Cardiac septum (tissue), 1 donor: ENCODE measurements around the gene GLIS1. TPM values are rescaled to one million over a fixed set of nuclear protein-coding genes. Genes with fewer than 3 reads are reported as not detected.

Experiments used
- DNase-seq: peaks from one replicate; pipeline ENCODE4 v3.0.0-alpha.2; 2020; ENCODE audit warnings: low spot score
- intact Hi-C: fragments of 100-400 bp; cut with DNase I; formaldehyde crosslinking; loops from one replicate; pipeline ENCODE4 v1.14.0; 2022
- total RNA-seq: library from RNA; stranded (reverse); fragmentation: NEBNext Ultra II Directional; extraction: Animal tissue kit (Norgen Biotek cat#: 25700); gene quantifications from one replicate; pipeline ENCODE4 v1.2.1, GENCODE V29; 2021
- donor health status: DM: no; HTN: no; CAD: no.

GLIS1 gene
- total RNA-seq, 1 donor from 2014 or later: 0.30 TPM

DNA sequence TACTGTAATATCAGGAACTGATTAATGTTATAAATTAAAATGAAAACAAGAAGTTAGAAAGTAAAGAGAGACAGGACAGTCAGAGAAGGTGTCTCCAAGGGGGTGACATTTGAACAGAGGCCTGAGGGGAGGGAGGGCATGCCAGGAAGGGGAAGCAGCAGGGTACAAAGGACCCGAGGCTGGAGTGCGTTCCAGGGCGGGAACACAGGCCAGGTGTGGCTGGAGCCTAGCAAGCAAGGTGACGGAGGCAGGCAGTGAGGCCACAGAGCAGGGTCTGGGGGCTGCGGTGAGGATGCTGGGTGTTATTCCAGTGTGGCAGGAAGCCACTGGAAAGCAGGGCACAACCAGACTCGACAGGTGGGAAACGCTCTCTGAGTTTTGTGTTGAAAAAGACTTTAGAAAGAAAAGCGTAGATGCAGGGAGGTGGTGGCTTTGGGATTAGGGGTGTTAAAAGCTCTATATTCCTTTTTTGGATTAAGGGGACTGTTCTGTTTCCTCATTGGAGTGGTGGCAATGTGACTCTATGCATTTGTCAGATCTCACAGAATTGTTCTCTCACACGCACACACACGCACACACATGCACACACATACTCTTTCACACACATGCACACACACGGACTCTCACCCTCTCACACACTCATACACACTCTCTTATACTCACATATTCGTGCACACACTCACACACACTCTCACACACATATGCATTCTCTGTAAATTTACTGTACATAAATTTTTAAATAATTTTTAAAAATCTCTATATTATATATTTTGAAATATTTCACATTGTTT lies 124.5 kb downstream of the GLIS1 start:
- intact Hi-C loops: no loop called here
- DNase-seq: no peak

DNA sequence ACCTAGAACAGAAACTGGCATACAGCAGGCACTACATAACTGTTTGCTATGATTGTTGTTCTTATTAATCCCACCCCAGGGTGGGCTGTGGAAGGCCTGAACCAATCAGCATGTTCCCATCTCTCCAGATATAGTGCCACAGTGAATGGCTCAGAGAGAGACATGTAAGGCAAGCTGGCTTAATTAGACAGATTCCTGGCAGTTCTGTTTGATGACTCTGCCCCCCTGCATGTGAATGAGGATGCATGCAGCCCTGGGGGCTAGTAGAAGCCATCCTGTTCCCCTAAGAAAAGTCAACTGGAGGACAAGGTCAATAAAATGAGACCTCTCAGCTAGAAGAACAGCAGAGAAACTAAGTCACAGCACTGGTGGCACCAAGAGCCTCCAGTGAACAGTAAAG lies 130.3 kb downstream of the GLIS1 start:
- intact Hi-C loops: no loop called here
- DNase-seq: no peak

DNA sequence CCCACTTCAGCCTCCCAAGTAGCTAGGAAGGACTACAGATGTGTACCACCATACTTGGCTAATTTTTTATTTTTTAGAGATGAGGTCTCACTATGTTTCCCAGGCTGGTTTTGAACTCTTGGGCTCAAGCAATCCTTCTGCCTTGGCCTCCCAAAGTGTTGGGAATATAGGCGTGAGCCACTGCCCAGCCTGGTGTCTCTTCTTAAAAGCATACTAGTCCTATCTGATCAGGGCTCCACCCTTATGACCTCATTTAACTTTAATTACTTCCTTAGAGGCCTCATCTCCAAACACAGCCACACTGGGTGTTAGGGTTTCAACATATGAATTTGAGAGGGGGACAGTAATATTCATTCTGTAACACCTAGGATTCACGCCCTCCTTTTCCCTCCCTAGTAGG lies 130.9 kb downstream of the GLIS1 start:
- intact Hi-C loops: no loop called here
- DNase-seq: no peak

DNA sequence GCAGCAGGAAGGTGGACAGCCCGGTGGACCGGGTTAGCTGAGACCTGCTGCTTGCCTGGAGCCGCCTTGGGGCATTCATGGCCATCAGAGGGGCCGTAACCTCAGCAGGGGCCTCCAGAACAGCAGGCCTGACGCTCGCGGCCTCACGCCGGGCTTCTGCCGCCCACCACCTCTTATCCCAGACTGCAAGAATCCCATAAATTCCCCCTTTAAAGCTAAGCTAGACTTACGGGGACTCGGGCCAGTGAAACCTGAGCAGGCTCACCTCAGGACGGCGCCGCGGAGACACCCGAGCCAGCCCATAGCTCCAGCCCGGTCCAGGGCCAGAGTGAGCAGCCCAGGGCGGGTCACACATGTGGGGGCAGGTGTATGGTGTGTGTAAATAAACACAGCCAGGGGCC lies 132.3 kb downstream of the GLIS1 start:
- intact Hi-C loops: no loop called here
- DNase-seq: peak; percentile 56

DNA sequence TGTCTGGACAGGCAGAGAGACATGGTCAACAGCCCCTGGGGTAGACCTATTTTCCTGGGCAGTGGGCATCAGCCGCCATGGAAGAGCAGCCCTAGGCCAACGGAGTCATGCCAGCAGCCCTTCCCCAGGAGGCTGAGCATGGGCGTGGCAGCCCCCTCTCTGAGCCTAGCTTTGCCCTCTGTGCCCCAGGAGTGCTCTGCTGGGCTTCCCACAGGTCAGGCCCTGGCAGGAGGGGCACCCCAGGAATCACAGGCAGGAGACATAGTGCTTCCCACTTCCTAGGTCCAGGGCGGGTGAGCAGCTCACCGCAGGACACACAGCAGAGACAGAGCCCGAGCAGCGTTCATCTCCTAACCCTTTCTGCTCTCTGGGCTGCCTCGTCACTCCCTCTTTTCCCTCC lies 132.8 kb downstream of the GLIS1 start:
- intact Hi-C loops: no loop called here
- peak; percentile 56 for DNase-seq

DNA sequence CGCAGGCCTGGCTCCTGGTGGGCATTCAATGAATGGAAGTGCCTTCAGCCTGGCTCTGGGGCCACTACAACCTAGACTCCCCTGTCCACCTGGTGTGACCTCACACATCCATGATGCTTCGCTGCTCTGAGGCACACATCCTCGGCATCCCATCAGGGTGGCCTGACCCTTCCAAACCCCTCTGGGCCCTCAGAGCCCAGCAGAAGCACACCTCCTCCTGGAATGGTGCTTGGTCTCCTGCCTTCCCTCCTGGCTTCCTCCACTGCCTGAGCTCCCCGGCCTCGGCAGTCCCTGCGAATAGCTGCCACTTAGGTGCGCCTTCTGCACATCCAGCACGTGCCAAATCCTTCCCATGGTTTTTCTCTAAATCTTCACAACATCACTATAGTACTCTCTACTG lies 133.8 kb downstream of the GLIS1 start:
- peak; percentile 36 for DNase-seq
- intact Hi-C loops: no loop called here

DNA sequence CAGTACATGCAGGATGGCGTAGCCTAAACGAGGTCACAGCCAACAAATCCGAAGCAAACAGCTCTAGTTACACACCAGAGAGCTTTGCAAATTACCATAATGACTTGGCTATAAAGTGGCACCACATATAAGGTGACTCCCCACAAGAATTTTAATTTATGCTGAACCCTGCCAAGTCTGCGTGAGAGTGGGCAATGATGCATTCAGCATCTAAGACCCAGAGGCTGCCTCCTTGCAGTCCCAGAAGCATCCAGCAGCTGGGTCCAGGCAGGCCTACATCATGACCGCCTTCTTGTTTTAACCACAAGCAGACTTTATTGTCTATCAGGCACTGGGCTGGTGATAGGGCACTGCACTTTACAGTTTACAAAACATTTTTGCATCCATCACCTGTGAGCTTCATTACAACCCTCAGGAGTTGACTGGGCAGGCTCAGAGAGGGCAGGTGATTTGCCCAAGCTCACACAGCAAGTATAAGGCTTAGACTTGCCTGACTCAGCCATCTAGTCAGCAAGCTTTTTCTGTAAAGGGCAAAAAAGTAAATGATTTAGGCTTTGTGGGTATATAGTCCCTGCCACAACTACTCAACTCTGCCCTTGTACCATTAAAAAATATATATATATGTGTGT lies 134.6 kb downstream of the GLIS1 start:
- DNase-seq: peak; percentile 31

DNA sequence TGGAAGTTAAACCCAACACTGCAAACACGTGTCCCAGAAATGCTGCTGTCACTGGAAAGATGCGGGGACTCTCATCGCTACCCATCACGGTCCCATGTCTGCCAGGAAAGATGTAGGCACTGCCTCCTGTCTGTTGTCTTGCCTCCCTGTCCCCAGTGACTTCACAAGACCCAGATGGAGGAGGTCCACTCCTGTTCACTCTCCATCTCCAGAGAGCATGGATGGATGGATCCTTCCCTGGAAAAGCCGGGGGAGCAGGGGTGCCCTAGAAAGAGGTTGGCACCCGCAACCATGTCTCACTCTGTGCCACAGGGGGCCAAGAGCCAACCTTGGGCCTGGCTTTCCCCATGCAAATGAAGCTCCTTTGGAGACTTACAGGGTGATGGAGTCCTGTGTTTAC lies 135.5 kb downstream of the GLIS1 start:
- DNase-seq: peak; percentile 36
- intact Hi-C loops: no loop called here

More for the DNA sequence above, 134.6 kb downstream of the GLIS1 start:
- intact Hi-C loops: no loop called here

DNA sequence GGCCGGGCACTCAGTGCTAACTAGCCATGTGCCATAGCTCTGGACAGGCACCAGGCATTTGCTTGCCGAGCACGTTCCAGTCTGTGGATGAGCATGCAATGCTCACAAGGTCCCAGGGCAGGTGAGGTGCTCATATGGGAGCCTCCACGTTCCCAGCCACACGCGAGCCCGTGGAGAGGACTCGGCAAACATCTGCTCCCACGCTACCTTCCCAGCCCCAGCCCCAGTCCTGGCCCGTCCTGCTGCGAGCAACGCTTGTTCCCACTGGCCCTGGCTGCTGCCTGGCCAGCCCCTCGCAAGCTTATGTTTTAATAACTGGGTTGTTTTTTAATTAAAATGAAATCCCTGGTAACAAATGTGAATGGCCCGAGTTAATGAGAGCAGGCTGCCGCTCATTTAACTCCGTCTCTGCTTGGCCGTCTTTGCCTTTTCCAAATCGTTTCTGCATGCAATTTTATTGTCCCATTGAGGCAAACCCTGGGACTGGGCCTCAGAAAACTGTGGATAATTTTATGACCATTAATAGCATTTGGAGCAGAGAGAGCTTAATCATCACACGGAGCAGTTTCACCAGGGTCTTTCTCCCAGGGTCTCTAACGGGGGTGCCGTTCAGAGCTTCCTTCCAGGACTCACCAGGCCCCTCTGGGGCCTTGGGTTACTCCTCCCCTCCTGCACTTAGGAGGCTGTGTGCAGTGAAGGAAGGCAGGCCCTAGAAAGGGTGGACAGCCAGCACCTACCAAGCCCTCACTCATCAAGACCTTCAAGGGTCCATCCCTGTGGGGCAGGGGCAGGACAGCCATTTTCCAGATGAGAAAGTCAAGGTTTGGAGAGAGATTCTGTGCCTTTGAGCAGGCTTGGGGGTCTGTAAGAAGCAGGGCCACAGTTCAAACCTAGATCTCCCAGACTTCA lies 136.8 kb downstream of the GLIS1 start:
- peak; percentile 27 for DNase-seq
- intact Hi-C loops: no loop called here

DNA sequence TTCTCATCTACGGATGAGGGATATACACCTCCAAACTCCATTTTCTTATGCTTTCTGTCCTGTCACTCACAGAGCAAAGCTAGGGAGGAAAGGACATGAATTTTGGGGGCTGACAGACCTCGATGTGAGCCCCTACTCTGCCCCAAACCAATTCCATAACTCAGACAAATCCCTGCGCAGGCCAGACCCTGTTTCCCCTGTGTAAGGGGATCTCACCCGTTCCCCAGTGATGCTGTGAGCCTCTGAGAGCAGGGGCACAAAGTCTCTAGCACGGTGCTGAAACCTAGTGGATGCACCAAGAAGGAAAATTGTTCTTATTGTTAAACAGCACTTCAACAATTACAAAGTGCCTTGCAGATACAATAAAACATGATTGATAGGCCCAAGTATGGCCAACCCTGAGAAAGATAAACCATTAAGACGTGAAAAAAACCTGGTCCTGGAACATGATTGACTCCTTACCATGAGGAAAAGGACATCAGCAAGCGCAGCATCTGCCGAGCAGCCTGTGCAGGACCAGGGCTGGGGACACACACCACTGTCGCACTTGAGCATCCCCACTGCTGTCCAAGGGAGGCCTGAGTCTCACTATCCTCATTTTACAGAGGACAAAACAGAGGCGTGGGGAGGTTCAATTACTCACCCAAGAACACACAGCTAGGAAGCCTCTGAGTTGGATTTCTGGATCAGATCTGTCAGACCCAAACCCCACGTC lies 137.8 kb downstream of the GLIS1 start:
- peak; percentile 63 for DNase-seq
- intact Hi-C loops: no loop called here

DNA sequence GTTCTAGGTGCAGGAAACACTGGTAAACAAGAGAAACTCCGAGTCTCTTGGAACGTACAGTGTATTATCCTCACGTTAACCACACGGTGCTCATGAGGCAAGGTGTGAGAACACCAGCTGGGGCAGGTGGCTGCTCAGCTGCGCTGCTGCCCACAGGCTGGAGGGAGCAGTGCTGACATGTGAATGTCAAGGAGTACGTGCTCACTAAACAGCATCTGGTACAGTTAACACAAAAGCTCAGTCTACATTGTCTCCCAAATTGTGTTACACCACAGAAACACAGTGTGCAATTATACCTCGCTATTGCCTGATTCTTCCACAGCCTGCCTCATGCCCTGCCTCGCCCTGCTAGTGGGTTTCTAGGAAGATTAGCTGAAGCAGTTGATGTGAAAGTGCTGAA lies 138.4 kb downstream of the GLIS1 start:
- intact Hi-C loops: no loop called here
- DNase-seq: peak; percentile 33

DNA sequence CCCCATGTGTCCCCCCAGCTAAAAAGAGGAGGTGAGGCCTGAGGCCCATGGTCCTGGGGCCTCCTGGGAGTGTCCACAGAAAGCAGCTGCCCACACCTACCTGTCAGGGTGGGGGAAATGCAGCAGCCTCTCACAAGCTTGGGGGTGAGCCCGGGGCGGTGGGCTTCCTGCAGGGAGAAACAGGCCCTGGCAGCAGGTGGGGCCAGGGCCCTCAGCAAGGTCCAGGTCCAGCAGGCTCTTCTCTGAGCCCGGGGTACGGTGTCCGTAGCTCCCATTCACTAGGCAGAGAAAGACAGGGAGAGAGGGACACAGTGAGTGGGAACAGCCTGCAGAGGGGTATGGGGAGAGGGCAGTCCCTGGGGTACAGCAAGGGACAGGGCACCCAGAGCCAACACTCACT lies 139.0 kb downstream of the GLIS1 start:
- intact Hi-C loops: no loop called here
- peak; percentile 69 for DNase-seq

DNA sequence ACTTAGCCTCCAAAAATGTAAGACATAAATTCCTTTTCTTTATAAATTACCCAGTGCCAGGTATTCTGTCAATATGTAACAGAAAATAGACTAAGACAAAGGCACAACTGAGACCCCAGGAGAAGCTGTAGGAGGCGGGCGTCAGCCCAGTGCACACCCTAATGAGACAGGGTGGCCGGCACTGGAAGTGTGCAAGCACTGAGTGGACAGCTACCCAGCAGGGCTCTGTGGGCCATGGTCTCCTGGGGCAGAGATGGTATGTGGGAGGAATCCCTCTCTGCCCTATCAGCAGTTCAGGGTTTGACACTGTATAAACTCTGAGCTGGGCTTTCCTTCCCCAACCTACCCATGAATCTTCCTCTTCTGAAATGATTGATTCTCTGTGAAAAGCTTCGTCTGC lies 139.5 kb downstream of the GLIS1 start:
- intact Hi-C loops: loop anchor here (10.0 kb wide), 1 partner anchor 115 kb away; no protein-coding TSS in a partner anchor
- peak; percentile 54 for DNase-seq

DNA sequence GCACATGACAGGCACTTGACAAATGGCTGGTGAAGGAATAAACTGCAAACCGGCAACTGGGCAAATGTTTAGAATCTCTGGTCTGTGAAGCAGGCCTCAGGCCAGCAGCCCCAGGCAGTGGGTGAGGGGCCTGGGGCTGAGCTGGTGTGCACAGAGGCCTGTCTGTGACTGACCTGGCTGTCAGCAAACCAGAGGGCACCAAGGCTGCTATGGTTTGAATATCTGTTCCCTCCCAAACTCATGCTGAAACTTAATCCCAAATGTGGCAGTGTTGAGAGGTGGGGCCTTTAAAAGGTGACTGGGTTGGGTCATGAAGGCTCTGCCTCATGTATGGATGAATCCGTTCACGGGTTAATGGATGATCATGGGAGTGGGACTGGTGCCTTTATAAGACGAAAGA lies 140.0 kb downstream of the GLIS1 start:
- peak; percentile 46 for DNase-seq
- intact Hi-C loops: loop anchor here (10.0 kb wide), 1 partner anchor 114 kb away; no protein-coding TSS in a partner anchor

DNA sequence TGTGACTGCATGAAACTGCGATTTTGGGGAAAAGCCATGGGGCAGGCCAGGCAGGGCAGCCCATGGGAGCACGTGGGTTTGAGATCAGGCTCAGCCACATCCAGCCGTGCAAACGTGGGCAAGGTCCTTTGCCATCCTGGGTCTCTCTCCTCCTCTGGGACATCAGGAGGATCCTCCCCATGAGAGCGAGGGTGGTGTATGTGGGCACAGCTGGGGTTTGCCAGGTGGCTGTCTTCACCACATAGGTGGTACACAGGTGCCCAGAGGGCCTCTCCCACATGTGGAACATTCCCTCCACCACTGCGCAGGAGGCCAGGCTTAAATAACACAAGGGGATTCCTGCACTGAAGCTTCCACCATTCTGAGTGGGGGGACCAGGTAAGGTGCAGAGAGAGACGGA lies 143.1 kb downstream of the GLIS1 start:
- intact Hi-C loops: loop anchor here (10.0 kb wide), 1 partner anchor 111 kb away; no protein-coding TSS in a partner anchor
- no peak for DNase-seq

DNA sequence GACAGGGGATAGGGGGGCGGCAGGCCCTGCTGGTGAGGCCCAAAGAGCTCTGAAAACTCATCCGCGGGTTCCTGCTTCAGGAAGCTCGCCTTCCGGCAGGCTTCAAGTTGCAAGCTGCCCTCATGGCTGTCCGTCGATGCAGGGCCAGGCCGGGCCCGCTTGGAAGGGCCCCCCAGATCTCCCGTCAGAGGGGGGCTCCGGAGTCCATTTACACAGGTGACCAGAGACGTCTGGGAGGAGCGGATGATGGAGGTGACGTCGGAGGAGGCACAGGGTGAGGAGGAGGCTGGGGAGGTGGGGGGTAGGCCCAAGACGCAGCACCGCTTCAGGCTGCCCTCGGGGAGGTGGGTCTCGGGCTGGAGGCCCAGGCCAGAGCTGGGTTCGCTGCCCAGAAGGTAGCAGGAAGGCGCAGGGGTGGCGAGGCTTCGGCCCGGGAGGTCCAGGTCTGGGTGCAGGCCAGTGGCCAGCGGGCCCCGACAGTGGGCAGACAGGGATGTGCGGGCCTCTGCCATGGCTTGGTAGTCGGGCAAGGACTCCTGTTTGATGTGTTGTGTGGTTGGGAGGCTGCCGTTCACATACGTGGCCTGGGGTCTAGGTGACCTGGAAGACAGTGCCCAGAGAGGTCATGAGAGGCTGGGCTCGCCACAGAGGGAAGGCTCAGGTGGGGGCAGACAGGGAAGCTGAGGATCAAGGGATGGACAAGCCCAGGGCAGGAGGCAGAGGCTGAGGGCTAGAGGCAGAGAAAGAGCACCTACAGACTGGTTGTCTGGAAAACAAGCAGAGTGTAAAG lies 144.4 kb downstream of the GLIS1 start:
- DNase-seq: peak; percentile 71
- intact Hi-C loops: loop anchor here (5.0 to 10.0 kb wide), 2 partner anchors 110 to 143 kb away; partner anchors contain the start of gene GLIS1

DNA sequence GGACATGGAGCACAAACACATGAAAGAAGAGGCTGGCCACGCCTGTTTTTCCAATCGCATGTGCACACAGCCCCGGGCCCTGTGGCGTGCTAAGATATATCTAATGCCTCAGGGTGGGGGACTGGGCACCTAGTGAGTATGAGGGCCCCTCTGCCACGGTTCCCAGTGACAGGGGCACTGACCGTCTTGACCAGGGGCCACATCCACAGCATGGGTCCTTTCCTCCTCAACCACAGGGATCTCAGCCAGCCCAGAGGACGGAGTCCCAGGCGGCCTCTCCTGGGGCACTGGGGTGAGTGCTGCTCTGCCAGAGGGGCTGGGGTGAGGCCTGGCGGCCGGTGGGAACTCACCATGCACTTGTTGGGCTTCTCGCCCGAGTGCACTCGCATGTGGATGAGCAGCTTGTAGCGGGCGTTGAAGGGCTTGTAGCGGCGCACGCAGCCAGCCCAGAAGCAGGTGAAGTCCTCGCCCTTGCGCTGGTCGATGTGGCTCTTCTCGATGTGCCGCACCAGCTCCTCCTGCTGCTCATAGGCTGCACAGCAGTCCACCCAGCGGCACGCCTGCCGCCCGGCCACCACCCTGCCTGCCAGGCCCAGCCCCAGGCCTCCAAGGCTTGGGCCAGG lies 145.1 kb downstream of the GLIS1 start:
- intact Hi-C loops: loop anchor here (5.0 to 10.0 kb wide), 2 partner anchors 109 to 143 kb away; partner anchors contain the start of gene GLIS1
- DNase-seq: peak; percentile 70
